NCI-H345 treated with DMSO at 0.1 percent for 48 hours (cell line): ENCODE measurements around the gene SH3BP2.

Source experiments
- DNase-seq: peaks from one replicate; lab custom pipeline; 2025; ENCODE audit not compliant: unreplicated experiment; lab: John Stamatoyannopoulos, UW

SH3BP2 gene

DNA sequence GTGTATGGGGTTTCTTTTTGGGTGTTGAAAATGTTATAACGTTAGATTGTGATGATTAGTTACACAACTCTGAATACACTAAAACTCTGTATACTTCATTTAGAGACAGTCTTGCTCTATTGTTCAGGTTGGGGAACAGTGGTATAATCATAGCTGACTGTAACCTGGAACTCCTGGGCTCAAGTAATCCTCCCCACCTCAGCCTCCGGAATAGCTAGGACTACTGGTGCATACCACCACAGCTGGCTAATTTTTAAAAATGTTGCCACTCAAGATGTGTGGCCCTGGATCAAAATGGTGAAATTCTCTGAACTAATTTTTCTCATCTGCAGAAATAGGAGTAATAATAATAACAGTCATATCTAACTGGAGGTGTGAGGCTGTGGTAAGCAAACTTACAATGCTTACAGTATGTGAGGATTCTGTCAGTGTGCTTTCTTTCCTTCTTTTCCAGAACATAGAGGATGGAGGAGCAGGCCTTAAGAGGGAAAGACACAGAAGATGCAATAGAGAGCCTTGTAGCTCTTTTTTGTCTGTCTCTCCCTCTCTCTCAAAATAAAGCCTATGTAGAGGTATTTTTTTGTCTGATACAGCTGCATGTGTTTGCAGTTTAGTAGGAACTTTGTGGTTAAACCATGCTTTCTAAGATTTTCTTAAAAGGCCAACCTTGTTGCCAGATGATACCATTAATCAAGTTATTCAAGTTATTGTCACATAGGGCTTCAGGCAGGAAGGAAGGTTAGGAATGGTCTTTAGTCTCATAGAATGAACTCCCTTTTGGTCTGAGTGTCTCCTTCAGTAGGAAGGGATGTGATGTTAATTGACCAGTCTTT lies 58.3 kb downstream of the SH3BP2 start:
- no peak for DNase-seq

DNA sequence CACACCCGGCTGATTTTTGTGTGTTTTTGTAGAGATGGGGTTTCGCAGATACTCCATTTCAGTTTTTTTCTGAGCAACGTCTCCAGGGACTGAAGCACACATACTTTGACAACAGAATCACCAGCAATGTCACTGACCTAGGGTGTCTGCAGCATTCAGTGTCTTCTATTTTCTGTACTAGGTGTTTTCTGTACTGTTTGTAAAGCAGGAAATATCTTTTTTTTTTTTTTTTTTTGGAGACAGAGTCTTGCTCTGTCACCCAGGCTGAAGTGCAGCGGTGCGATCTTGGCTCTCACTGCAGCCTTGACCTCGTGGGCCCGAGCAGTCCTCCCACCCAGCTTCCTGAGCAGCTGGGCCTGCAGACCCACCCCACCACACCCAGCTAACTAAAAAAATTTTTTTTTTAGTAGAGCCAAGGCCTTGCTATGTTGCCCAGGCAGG lies 59.6 kb downstream of the SH3BP2 start:
- DNase-seq, result no peak

DNA sequence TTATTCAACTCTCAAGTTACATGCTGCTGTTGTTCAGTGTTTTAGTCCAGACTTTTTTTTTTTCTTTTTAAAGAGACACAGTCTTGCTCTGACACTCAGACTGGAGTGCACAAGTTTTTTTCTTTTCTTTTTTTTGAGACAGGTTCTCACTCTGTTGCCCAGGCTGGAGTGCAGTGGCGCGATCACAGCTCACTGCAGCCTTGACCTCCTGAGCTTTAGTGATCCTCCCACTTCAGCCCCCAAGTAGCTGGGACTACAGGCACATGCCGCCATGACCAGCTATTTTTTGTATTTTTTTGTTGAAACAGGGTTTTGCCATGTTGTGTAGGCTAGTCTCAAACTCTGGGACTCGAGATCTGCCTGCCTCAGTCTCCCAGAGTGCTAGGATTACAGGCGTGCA lies 62.7 kb downstream of the SH3BP2 start:
- no peak for DNase-seq

DNA sequence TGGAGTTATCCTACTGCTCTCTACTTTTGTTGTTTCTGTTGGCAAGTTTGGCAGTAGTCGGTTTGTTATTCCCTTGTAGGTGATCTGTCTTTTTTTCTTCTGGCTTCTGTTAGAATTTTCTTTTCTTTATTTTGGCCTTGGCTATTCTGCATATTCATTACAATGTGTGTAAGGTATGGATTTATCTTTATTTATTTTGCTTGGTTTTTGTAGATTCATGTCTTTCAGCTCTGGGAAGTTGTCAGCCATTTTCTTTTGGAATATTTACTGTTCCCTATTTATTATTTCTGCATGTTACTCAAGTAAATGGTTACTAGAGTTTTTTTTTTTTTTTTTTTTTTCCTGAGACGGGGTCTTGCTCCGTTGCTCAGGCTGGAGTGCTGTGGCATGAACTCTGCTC lies 63.4 kb downstream of the SH3BP2 start:
- no peak for DNase-seq

DNA sequence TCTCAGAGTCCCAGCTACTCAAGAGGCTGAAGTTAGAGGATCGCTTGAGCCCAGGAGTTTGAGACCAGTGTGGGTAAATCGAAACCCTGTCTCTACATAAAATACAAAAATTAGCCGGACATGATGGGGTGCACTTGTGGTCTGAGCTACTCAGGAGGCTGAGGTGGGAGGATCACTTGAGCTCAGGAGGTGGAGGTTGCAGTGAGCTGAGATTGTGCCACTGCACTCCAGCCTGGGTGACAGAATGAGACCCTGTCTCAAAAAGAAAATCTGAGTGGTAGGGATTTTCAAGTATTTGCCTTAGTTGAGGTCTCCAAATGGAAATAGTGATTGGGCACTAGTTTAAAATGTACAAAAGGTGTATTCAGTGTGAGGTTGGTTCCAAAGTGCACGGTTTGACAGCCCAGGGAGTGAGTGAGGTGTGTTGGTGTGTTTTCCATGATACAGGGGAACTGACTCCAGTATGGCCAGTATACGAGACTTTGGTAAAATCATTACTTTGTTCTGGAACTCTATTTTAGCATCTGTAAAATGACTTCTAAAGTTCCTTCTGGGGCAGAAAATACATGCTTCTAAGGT lies 64.6 kb downstream of the SH3BP2 start:
- DNase-seq, result no peak

DNA sequence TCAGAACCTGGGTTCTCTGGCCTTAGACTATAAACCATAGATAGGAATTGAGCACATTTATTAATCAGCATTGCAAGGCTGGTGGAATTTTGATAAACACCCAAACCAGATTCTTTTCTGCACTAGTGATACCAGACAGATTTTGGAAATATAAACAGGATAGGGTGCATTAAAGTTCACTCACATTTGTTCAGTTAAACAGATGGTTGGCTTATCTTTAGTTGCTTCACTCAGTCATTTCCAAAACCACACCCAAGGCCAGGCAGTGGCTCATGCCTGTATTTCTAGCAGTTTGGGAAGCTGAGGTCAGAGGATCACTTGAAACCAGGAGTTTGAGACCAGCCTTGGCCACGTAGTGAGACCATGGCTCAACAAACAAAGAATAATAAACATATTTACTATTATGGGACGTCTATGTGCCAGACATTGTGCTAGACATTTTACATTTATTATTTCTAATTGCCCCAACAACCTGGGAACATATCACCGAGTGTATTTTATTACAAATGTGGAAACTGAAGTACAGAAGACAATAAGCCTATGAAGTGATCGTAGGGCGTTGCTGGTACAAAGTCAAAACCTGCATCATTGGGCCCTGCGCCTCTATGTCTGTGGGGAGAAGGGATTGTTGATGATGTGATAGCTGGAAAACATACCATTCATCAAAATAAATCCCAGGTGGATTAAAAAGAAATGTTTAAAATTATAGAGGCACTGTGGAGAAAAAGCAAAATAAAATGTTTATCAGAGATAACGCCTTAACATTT lies 65.7 kb downstream of the SH3BP2 start:
- DNase-seq, result no peak

DNA sequence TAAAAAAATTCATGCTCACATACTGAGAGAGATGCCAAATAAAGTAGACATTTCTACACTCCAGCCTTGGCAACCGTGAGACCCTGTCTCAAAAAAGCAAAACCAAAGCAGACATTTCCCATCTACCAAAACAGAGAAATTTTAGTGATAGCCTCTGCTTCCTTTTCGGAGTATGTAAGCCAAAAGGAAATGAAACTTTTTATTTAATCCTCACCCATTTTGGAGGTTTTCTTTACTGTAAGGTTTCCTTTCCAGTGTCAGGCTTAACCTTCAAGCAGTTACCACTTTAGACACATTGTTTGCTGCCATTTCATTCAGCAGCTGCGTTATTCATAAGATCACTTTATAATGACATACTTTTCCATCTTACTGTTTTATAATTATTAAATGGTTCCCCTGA lies 66.6 kb downstream of the SH3BP2 start:
- no peak for DNase-seq

DNA sequence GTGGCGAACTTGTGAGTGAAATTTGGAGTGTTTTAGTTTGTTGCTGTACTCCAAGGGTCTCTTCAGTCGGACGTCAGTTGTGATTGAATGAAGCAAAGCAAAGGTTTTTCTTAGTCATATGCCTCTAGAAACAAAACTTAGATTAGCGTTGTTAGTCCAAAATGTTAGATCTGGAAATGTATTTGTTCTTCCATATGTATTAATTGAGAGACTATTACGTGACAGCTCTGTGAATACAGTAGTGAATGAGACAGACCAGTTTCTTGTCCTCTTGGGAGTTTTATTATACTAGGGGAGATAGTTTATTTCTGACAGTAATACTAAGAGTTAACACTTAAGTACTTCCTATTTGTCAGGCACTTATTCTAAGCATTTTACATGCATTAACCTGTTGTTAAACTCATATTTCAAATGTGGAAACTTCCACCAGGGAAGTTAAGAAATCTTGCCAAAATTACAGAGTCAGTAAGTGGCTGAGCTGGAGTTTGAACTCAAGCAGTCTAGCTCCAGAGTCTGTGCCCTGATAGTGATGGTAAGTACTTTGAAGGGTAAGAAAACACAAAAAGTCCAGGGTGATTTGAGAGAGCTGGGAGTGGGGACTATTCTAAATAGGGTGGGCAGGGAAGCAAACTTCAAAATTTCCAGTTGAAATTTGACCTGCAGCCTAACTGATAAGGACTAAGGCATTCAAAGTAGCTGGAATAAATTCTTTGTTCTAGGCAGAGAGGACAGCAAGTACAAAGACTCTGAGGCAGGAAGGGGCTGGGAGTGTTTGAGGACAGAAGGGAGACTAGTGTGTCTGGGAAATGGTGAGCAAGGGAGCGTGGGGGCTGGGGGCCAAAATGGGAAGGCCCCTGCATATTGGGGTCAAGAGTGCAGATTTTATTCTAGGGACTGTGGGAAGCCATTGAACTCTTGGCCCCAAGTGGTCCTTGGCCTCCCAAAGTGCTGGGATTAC lies 67.8 kb downstream of the SH3BP2 start:
- no peak for DNase-seq

DNA sequence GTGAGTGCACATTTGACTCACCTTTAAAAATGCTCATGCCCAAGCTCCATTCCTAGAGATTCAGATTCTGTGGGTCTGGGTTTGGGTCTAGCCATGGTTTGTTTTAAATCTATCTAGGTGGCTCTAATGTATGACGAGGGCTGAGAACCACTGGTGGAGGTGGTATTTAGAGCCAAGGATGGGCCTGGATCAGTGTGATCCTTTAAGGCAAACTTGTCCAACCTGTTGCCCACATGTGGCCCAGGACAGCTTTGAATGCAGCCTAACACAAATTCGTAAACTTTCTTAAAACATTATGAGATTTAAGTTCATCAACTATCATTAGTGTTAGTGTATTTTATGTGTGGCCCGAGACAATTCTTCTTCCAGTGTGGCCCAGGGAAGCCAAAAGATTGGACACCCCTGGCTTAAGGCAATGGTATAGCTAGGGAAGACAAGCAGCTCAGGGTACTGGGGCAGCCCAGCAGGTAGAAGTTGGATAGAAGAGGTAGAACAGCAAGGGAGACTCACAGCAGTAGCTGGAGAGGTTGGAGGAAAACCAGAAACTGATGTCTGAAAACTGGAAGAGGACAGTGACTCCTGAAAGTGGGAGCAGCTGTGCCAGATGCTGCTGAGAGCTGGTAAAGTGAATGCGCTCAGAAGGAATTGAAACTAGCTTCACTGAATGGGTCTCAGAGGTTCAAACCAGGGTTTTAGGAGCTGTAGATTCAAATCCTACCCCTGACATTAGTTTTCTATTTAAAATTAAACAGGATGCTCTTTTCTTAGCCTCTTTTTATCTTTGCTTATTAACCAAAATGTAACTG lies 68.9 kb downstream of the SH3BP2 start:
- DNase-seq, result no peak

DNA sequence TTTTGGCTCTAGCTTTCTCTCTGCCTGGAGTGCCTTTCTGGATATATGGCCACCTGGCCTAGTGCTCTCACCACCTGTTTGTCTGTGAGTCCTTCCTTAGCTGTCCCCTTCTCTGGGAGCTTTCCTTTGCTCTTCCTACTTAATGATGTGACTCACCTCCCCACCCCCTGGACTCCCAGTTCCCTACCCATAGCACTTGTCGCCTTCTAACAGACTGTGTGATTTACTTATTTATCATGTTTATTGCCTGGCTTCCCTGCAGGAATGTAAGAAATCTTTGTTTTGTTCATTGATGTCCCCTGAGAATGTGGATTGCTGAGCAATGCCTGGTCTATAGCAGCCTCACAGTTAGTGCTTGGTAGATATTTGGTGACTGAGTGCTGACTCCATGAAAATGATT lies 69.6 kb downstream of the SH3BP2 start:
- DNase-seq, result no peak

DNA sequence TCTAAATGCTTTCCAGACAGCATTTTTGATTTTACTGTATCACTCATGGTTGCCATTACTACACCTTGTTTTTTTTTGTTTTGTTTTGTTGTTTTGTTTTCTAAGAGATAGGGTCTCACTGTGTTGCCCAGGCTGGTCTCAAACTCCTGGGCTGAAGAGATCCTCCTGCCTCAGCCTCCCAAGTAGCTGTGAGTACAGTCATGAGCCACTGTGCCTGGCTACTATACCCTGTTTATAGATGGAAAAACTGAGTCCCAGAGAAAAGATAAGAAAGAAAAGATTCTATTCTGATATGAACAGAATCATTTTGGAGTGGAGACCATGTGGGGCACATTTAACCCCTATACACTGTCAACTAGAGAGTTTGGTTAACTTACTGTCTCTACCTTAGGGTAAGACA lies 70.8 kb downstream of the SH3BP2 start:
- no peak for DNase-seq

DNA sequence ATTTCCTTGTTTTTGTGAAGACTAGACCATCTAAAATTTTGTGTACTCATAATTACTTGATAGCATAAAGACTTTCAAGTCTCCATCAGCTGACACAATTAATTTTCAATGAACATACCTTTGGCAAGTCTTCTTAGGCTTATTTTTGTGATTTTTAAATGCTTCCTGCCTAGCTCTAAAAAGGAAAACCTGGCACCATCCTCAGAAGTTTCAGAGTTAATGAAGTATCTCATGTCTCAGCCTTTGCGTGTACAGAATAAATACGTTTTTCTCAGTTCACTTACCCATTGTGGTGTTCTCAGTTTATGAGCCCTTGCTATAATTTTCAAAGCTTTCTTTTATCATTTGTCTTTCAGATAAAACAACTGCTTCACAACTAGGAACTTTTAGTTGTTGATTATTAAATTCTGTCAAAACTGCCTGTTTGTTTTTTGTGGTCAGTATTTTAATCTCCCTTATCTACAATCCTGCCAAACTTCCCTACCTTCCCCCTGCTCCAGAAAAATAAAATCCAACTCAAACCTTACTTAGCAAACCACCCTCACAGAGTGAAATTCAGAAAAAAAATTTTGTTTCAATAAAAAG lies 72.4 kb downstream of the SH3BP2 start:
- DNase-seq, result no peak

DNA sequence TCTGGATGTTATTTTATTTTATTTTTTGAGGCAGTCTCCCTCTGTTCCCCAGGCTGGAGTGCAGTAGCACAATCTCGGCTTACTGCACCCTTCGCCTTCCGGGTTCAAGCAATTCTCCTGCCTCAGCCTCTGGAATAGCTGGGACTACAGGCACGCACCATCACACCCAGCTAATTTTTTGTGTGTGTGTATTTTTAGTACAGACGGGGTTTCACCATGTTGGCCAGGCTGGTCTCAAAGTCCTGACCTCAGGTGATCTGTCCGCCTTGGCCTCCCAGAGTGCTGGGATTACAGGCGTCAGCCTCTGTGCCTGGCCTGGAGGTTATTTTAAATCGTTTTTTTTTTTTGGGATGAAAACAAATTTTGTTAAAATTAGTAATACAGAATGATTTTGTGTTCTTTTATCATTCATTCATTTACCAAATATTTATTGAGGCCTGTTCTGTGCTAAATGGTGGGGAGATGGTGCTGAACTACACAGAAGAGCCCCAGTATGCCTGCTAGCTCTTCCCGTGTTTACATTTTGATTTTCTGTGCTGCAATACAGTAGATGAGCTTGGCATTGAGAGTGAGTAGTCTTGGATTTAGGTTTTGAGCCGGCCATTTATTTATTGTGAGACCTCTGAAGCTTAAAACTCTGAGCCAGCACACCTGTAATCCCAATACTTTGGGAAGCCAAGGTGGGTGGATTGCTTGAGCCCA lies 73.4 kb downstream of the SH3BP2 start:
- no peak for DNase-seq

DNA sequence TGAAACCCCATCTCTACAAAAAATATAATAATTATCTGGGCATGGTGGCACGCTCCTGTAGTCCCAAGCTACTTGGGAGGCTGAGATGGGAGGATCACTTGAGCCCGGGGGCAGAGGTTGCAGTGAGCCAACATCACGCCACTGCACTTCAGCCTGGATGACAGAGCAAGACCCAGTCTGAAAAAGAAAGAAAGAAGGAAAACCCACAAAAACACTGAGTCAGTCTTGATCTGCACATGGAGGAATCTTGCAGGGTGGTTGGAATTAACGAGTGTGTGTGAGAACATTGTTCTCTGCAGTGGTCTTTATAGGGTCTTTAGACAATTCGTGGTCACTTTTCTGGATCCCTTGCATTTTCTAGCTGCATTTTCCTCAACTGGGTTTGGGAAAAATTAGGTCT lies 74.0 kb downstream of the SH3BP2 start:
- DNase-seq, result no peak

DNA sequence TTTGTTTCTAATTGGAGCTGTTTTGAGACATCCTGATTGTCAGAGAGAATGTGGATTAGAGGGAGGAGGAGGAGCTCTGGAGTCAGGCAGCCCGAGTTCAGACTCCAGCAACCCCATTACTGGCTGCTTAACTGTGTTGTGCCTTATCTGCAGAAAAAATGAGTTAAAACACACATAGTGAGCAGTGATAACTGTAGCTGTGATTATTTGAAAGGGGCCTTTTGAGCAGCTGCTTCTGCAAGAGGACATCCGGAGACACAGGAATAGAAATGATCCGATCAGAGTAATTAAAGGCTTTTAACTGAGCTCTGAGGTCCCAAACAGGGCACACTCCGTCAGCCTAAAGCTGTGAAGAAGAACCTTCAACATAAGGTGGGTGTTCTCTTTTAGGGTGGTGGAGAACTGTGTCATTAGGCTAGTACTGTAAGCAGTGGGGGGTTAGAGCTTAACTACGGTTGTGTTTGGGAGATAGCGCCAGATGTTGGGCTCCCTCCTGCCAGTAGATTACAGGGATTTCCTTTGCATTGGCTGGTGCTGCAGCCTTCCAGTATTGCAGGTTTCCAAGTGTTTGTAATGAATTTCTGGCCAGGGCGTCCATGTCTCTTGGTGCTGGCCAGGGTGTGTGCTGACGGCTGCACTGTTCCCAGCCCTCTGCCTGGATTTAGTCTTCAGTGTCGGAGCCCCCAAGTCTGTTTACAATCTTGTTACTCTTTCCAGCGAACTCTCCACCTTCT lies 75.0 kb downstream of the SH3BP2 start:
- no peak for DNase-seq

DNA sequence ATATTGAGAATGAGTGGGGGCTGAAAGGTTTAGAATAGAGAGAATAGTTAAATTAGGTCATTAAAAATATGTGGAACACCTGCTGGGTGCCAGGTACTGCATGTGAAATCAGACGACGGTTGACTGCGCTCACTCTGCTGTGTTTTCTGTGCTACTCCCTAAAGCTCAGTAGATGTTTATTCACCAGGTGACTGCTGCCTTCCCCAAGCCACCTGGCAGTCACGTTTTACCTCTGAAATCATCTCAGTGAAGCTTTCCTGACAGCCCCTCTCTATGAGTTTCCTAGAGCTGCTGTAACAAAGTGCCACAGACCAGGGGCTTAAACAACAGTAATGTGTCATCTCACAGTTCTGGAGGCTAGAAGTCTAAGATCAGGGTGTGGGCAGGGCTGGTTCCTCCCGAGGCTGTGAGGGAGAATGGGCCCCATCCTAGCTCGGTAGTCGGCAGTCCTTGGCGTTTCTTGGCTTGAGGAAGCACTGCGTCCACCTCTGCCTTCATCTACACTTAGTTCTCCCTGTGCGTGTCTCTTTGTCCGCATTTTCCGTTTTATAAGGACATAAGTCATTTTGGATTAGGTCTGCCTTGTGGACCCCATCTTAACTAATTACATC lies 76.1 kb downstream of the SH3BP2 start:
- no peak for DNase-seq

DNA sequence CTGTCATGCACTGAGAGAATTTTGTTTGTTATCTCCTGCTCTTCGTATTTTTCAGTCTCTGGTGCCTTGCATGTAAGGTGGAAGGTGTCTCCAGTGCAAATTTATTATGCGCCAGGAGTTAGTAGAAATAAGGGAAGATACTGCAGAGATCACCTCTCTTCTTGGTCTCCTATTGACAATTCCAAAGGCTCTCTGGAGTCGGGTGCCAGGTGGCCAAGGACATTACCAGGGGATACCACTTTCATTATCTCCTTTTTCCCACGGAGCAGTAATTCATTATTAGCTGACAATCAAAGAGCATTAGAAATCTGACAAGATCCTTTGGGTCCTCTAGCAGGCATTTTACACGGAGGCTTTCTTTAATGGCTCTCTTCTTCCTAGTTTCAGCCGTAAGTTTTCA lies 76.8 kb downstream of the SH3BP2 start:
- DNase-seq, result no peak

DNA sequence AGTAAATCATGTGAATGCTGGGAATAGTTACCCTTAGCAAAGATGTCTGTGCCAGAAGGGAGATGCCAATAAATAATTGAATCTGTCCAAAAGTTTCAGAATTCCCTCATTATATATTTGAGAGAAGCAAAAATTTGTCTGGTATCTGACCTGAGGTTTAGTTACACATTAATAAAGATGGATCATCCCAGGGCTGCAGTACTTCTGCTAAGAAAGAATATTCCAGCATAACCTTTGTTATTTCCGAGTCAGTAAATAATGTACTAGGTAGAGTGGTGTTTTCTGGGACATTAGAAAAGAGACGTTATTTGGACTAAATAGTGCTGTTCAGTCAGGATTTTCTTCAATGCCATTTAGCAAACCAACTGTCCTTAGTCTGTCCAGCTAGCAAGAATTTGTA lies 77.2 kb downstream of the SH3BP2 start:
- DNase-seq, result no peak
